KMS-11 (cell line): ENCODE measurements around the gene ADGRG6.

Experiments
- H2AFZ ChIP-seq: fragments of 200-600 bp; sonication (generic); 2 replicates; pipeline ENCODE4 v1.6.1; 2016; ENCODE audit warnings: antibody characterized with exemption, mixed run types, low read depth
- H3K27ac ChIP-seq: fragments of 200-600 bp; sonication (generic); 2 replicates; pipeline ENCODE4 v1.6.1; 2016; ENCODE audit warnings: mild to moderate bottlenecking, mixed run types
- H3K27me3 ChIP-seq: fragments of 200-600 bp; sonication (generic); 2 replicates; pipeline ENCODE4 v1.6.1; 2017; ENCODE audit warnings: mild to moderate bottlenecking, low read depth, mixed run types, moderate library complexity; ENCODE audit not compliant: insufficient read depth
- H3K36me3 ChIP-seq: fragments of 200-600 bp; sonication (generic); 2 replicates; pipeline ENCODE4 v1.6.1; 2017; ENCODE audit warnings: mild to moderate bottlenecking, mixed run types; ENCODE audit not compliant: insufficient read depth
- H3K4me1 ChIP-seq: fragments of 200-600 bp; sonication (generic); 2 replicates; pipeline ENCODE4 v1.6.1; 2016; ENCODE audit warnings: mild to moderate bottlenecking, low read depth, mixed run types; ENCODE audit not compliant: poor library complexity, severe bottlenecking
- H3K4me2 ChIP-seq: fragments of 200-600 bp; sonication (generic); 2 replicates; pipeline ENCODE4 v1.7.0; 2016; ENCODE audit warnings: mild to moderate bottlenecking, mixed run types
- H3K4me3 ChIP-seq: fragments of 200-600 bp; sonication (generic); IDR thresholded peaks from 2 replicates; pipeline ENCODE4 v1.6.1; 2017; ENCODE audit warnings: low read depth, low read length, mixed read lengths; ENCODE audit not compliant: insufficient read depth
- H3K79me2 ChIP-seq: fragments of 200-600 bp; sonication (generic); 2 replicates; pipeline ENCODE4 v1.6.1; 2016; ENCODE audit warnings: low read depth, mixed run types; ENCODE audit not compliant: insufficient read depth
- H3K9ac ChIP-seq: fragments of 200-600 bp; sonication (generic); 2 replicates; pipeline ENCODE4 v1.6.1; 2016; ENCODE audit warnings: mild to moderate bottlenecking, mixed run types
- H4K20me1 ChIP-seq: fragments of 200-600 bp; sonication (generic); 2 replicates; pipeline ENCODE4 v1.6.1; 2016; ENCODE audit warnings: mild to moderate bottlenecking, mixed run types; ENCODE audit not compliant: insufficient read depth
- CTCF ChIP-seq: fragments of 200-600 bp; sonication (generic); conservative IDR thresholded peaks from 2 replicates; pipeline ENCODE4 v1.6.1; 2017; ENCODE audit warnings: low read depth, mild to moderate bottlenecking, antibody characterized with exemption, low read length, moderate library complexity, mixed read lengths

Gene ADGRG6

GRCh38 chr6:142296975-142297604 is 4.7 kb upstream of the ADGRG6 start:
- no peak overlapping the region for H3K27ac ChIP-seq
- H3K4me2 ChIP-seq, result no peak overlapping the region
- H3K4me3 ChIP-seq, result no peak overlapping the region
- no peak for TF ChIP-seq CTCF
- no peaks in the 10 kb centered on the region for H3K79me2 ChIP-seq
- no peaks in the 10 kb centered on the region for H4K20me1 ChIP-seq
- peaks cover under 1% of the 10 kb centered on the region for H3K4me1 ChIP-seq
- no peaks in the 10 kb centered on the region for H3K27me3 ChIP-seq
- H3K9ac ChIP-seq, result no peak overlapping the region
- H2AFZ ChIP-seq, result no peak overlapping the region
- no peaks in the 10 kb centered on the region for H3K36me3 ChIP-seq

GRCh38 chr6:142297605-142297995 is 4.2 kb upstream of the ADGRG6 start:
- Histone ChIP-seq H3K27me3 (no peaks in the 10 kb centered on the region), H3K27ac (no peak overlapping the region), H3K79me2 (no peaks in the 10 kb centered on the region), H3K4me3 (no peak overlapping the region), H2AFZ (no peak overlapping the region), H3K36me3 (no peaks in the 10 kb centered on the region), H3K4me2 (no peak overlapping the region), H3K9ac (no peak overlapping the region), H4K20me1 (no peaks in the 10 kb centered on the region), H3K4me1 (peaks cover 6% of the 10 kb centered on the region)
- no peak for TF ChIP-seq CTCF

- Histone ChIP-seq H3K36me3 (no peaks in the 10 kb centered on the region), H3K9ac (no peak overlapping the region), H3K4me1 (peaks cover 7% of the 10 kb centered on the region), H3K4me3 (no peak overlapping the region), H3K27me3 (no peaks in the 10 kb centered on the region), H2AFZ (no peak overlapping the region), H3K4me2 (no peak overlapping the region), H3K79me2 (no peaks in the 10 kb centered on the region), H4K20me1 (no peaks in the 10 kb centered on the region), H3K27ac (no peak overlapping the region)
- no peak for TF ChIP-seq CTCF
Observed at GRCh38 chr6:142297996-142298753, 3.6 kb upstream of the ADGRG6 start.

- Histone ChIP-seq H2AFZ (no peak overlapping the region), H3K4me2 (no peak overlapping the region), H3K9ac (no peak overlapping the region), H3K36me3 (no peaks in the 10 kb centered on the region), H4K20me1 (no peaks in the 10 kb centered on the region), H3K4me3 (no peak overlapping the region), H3K27me3 (no peaks in the 10 kb centered on the region), H3K79me2 (no peaks in the 10 kb centered on the region), H3K4me1 (peaks cover 7% of the 10 kb centered on the region), H3K27ac (no peak overlapping the region)
- no peak for TF ChIP-seq CTCF
Observed at GRCh38 chr6:142300302-142300701, 1.5 kb upstream of the ADGRG6 start.
